DND-41 (cell line): ENCODE results near the gene MEGF6.
"Not testable (repeated sequence)": the region's sequence is repeated elsewhere in the genome, so short reads cannot be mapped to it uniquely, and the experiment has no call there.

ENCODE experiments used
- ATAC-seq: fragments of 200-7000 bp; cut with Tn5 transposase; 3 replicates; pipeline ENCODE4 v1.9.1; 2021; ENCODE audit warnings: low read depth; ENCODE audit not compliant: insufficient read depth
- DNase-seq: peaks from one replicate; pipeline ENCODE4 v3.0.0-alpha.2; 2020
- H2AFZ ChIP-seq: 2 replicates; pipeline ENCODE4 v1.6.0; 2012; ENCODE audit warnings: low read depth, low read length
- H3K27ac ChIP-seq: 2 replicates; pipeline ENCODE4 v1.5.1; 2012; ENCODE audit warnings: low read length, inconsistent platforms
- H3K27me3 ChIP-seq: fragments of 200-600 bp; sonication (generic); 2 replicates; pipeline ENCODE4 v1.6.0; 2012; ENCODE audit warnings: low read length, mild to moderate bottlenecking, inconsistent platforms; ENCODE audit not compliant: insufficient read depth, poor library complexity
- H3K36me3 ChIP-seq: 2 replicates; pipeline ENCODE4 v1.5.1; 2012; ENCODE audit warnings: low read length, inconsistent platforms; ENCODE audit not compliant: insufficient read depth
- H3K4me1 ChIP-seq: 2 replicates; pipeline ENCODE4 v1.5.1; 2012; ENCODE audit warnings: mild to moderate bottlenecking, low read length; ENCODE audit not compliant: insufficient read depth
- H3K4me2 ChIP-seq: 2 replicates; pipeline ENCODE4 v1.6.0; 2012; ENCODE audit warnings: mild to moderate bottlenecking, moderate library complexity, low read length, inconsistent platforms; ENCODE audit not compliant: insufficient read depth
- H3K4me3 ChIP-seq, 2 experiments: fragments of 200-600 bp in 1 of 2; shearing (Covaris generic) in 1 of 2; 2 replicates each; pipeline ENCODE4 v1.5.1; 2012 to 2016; ENCODE audit warnings: inconsistent platforms in 2 of 2, low read length in 2 of 2, mild to moderate bottlenecking in 2 of 2, low read depth in 1 of 2, moderate library complexity in 1 of 2
- H3K79me2 ChIP-seq: 2 replicates; pipeline ENCODE4 v1.6.0; 2012; ENCODE audit warnings: low read length, inconsistent platforms; ENCODE audit not compliant: insufficient read depth
- H3K9ac ChIP-seq: 2 replicates; pipeline ENCODE4 v1.6.0; 2012; ENCODE audit warnings: low read depth, mild to moderate bottlenecking, inconsistent platforms, low read length, moderate library complexity
- H3K9me3 ChIP-seq: 2 replicates; pipeline ENCODE4 v1.5.1; 2012; ENCODE audit warnings: low read length, moderate library complexity, mild to moderate bottlenecking, inconsistent platforms; ENCODE audit not compliant: insufficient read depth, severe bottlenecking
- H4K20me1 ChIP-seq: 2 replicates; pipeline ENCODE4 v1.6.0; 2012; ENCODE audit warnings: low read length; ENCODE audit not compliant: insufficient read depth
- CTCF ChIP-seq: IDR thresholded peaks from 2 replicates; pipeline ENCODE4 v1.5.1; 2012; ENCODE audit warnings: borderline replicate concordance, low read length, moderate library complexity, mild to moderate bottlenecking; ENCODE audit not compliant: poor library complexity, severe bottlenecking; ENCODE audit errors: extremely low read depth
- EZH2 ChIP-seq: IDR thresholded peaks from 3 replicates; pipeline ENCODE4 v1.6.1; 2012; ENCODE audit warnings: borderline replicate concordance, low read depth, mild to moderate bottlenecking, moderate library complexity, low read length, inconsistent platforms; ENCODE audit not compliant: severe bottlenecking

The MEGF6 gene

GRCh38 chr1:3577711-3578432 is 33.4 kb downstream of the MEGF6 start:
- Histone ChIP-seq H2AFZ (no peak overlapping the region), H3K36me3 (no peaks in the 10 kb centered on the region), H3K79me2 (no peaks in the 10 kb centered on the region), H4K20me1 (no peaks in the 10 kb centered on the region; the same call in 1 of the 2 replicates), H3K27me3 (no peaks in the 10 kb centered on the region), H3K4me3 (no peak overlapping the region), H3K9me3 (no peaks in the 10 kb centered on the region), H3K27ac (no peak overlapping the region), H3K4me2 (no peak overlapping the region), H3K4me1 (no peaks in the 10 kb centered on the region), H3K9ac (no peak overlapping the region)
- DNase-seq (no peak), ATAC-seq (no peak)
- no peak for TF ChIP-seq CTCF
- no peak for TF ChIP-seq EZH2

- H3K4me3 ChIP-seq: no peak overlapping the region
- no peaks in the 10 kb centered on the region for H3K36me3 ChIP-seq
- no peak for DNase-seq
- H3K27me3 ChIP-seq: no peaks in the 10 kb centered on the region
- no peaks in the 10 kb centered on the region for H3K9me3 ChIP-seq
- H2AFZ ChIP-seq: no peak overlapping the region
- TF ChIP-seq EZH2: no peak
- no peak for TF ChIP-seq CTCF
- no peak for ATAC-seq
- H3K4me1 ChIP-seq: no peaks in the 10 kb centered on the region
- H3K4me2 ChIP-seq: no peak overlapping the region
- no peak overlapping the region for H3K27ac ChIP-seq
- no peaks in the 10 kb centered on the region; the same call in 1 of the 2 replicates for H4K20me1 ChIP-seq
- H3K9ac ChIP-seq: no peak overlapping the region
- no peaks in the 10 kb centered on the region for H3K79me2 ChIP-seq
These were observed 34.0 kb downstream of the MEGF6 start for GRCh38 chr1:3577300-3577699.

- H4K20me1 ChIP-seq: no peaks in the 10 kb centered on the region; the same call in 1 of the 2 replicates
- TF ChIP-seq CTCF: no peak
- TF ChIP-seq EZH2: no peak
- no peaks in the 10 kb centered on the region for H3K4me1 ChIP-seq
- no peaks in the 10 kb centered on the region for H3K36me3 ChIP-seq
- H3K79me2 ChIP-seq: no peaks in the 10 kb centered on the region
- H3K4me2 ChIP-seq: no peak overlapping the region
- no peak overlapping the region for H3K9ac ChIP-seq
- H3K27ac ChIP-seq: no peak overlapping the region
- H2AFZ ChIP-seq: no peak overlapping the region
- DNase-seq: no peak
- H3K4me3 ChIP-seq: no peak overlapping the region
- ATAC-seq: no peak
- H3K9me3 ChIP-seq: no peaks in the 10 kb centered on the region
- no peaks in the 10 kb centered on the region for H3K27me3 ChIP-seq
These were observed 35.3 kb downstream of the MEGF6 start for GRCh38 chr1:3575993-3576392.

- not testable (repeated sequence) for H3K4me2 ChIP-seq, H4K20me1 ChIP-seq, H3K36me3 ChIP-seq, H3K9me3 ChIP-seq, H3K79me2 ChIP-seq, H3K4me1 ChIP-seq, H3K4me3 ChIP-seq, H3K27ac ChIP-seq, H3K9ac ChIP-seq, H3K27me3 ChIP-seq, DNase-seq, ATAC-seq, H2AFZ ChIP-seq
These were observed 35.8 kb downstream of the MEGF6 start for GRCh38 chr1:3575515-3575914.
